ENCODE results near the gene GIGYF2.
A peak's percentile ranks its signal among the peaks of the same experiment; 100 is the strongest.

DNA sequence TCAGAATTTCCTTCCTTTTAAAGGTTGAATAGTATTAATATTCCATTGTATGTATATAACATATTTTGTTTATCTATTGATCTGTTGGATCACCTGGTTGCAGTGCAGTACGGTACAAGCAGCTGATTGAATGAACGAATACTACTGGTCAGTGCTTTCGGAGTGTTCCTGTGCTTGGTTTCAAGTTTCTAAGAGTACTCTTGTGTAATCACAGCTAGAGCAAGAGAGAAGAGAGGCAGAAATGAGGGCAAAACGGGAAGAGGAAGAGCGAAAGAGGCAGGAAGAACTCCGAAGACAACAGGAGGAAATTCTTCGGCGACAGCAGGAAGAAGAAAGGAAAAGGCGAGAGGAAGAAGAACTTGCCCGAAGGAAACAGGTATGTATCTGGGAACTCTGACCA lies 119.5 kb downstream of the GIGYF2 start:
- TF ChIP-seq TEAD4 (IDR thresholded peaks at IDR 0.05) (no peak), TAF1 (IDR thresholded peaks at IDR 0.05; ENCODE audit: low read depth) (no peak), TCF12 (IDR thresholded peaks at IDR 0.05; ENCODE audit: low read depth) (no peak), CEBPB (IDR thresholded peaks at IDR 0.05) (peak; percentile 86), REST (IDR thresholded peaks at IDR 0.05; ENCODE audit: low read depth) (no peak), YY1 (IDR thresholded peaks at IDR 0.05; ENCODE audit: low read depth) (no peak), RAD21 (IDR thresholded peaks at IDR 0.05; ENCODE audit: low read depth) (no peak), FOXM1 (IDR thresholded peaks at IDR 0.05; ENCODE audit: borderline replicate concordance, low read depth) (no peak), ZBTB7A (IDR thresholded peaks at IDR 0.05; ENCODE audit: low read depth) (no peak), EGR1 (IDR thresholded peaks at IDR 0.05) (no peak), MAX (IDR thresholded peaks at IDR 0.05) (no peak), EP300 (IDR thresholded peaks at IDR 0.05; ENCODE audit: borderline replicate concordance) (no peak), NFIC (IDR thresholded peaks at IDR 0.05) (no peak)

Measured in Ishikawa (cell line).